GM23248 (cell line): Measurements from ENCODE around the gene PRKCE. TPM values are rescaled to one million over a fixed set of nuclear protein-coding genes. Genes with fewer than 3 reads are reported as not detected.

Experiments used
- DNase-seq: peaks from one replicate; pipeline ENCODE4 v3.0.0-alpha.2; 2015
- H2AFZ ChIP-seq: fragments of 200-600 bp; sonication (generic); 2 replicates; pipeline ENCODE4 v1.6.1; 2016; ENCODE audit warnings: antibody characterized with exemption
- H3F3A ChIP-seq: fragments of 200-600 bp; sonication (generic); 2 replicates; pipeline ENCODE4 v1.6.1; 2016; ENCODE audit warnings: mild to moderate bottlenecking, antibody characterized with exemption, mixed run types; ENCODE audit not compliant: insufficient read depth
- H3K27ac ChIP-seq: fragments of 200-600 bp; sonication (generic); 2 replicates; pipeline ENCODE4 v1.5.1; 2016; ENCODE audit warnings: mild to moderate bottlenecking
- H3K27me3 ChIP-seq: fragments of 200-600 bp; sonication (generic); replicated peaks from 2 replicates; pipeline ENCODE4 v1.6.1; 2016; ENCODE audit warnings: mild to moderate bottlenecking; ENCODE audit not compliant: insufficient read depth
- H3K36me3 ChIP-seq: fragments of 200-600 bp; sonication (generic); 2 replicates; pipeline ENCODE4 v1.6.1; 2016; ENCODE audit warnings: low read depth, mild to moderate bottlenecking
- H3K4me1 ChIP-seq: fragments of 200-600 bp; sonication (generic); 2 replicates; pipeline ENCODE4 v1.6.1; 2016; ENCODE audit warnings: mild to moderate bottlenecking; ENCODE audit not compliant: insufficient read depth
- H3K4me2 ChIP-seq: fragments of 200-600 bp; sonication (generic); one replicate; pipeline ENCODE4 v1.6.1; 2016; ENCODE audit warnings: mild to moderate bottlenecking; ENCODE audit not compliant: unreplicated experiment
- H3K4me3 ChIP-seq: fragments of 200-600 bp; sonication (generic); 2 replicates; pipeline ENCODE4 v1.5.1; 2016; ENCODE audit warnings: mild to moderate bottlenecking
- H3K79me2 ChIP-seq: fragments of 200-600 bp; sonication (generic); 2 replicates; pipeline ENCODE4 v1.6.1; 2016; ENCODE audit warnings: mild to moderate bottlenecking; ENCODE audit not compliant: insufficient read depth
- H3K9ac ChIP-seq: fragments of 200-600 bp; sonication (generic); 2 replicates; pipeline ENCODE4 v1.6.1; 2016; ENCODE audit warnings: mild to moderate bottlenecking
- H3K9me2 ChIP-seq: fragments of 200-600 bp; sonication (generic); 2 replicates; pipeline ENCODE4 v1.6.1; 2016; ENCODE audit warnings: mixed run types, mild to moderate bottlenecking, moderate library complexity; ENCODE audit not compliant: insufficient read depth
- H3K9me3 ChIP-seq: fragments of 200-600 bp; sonication (generic); one replicate; pipeline ENCODE4 v1.6.1; 2017; ENCODE audit warnings: low read depth
- H4K20me1 ChIP-seq: fragments of 200-600 bp; sonication (generic); 2 replicates; pipeline ENCODE4 v1.6.0; 2016; ENCODE audit not compliant: insufficient read depth
- EZH2 ChIP-seq: fragments of 200-600 bp; sonication (generic); IDR thresholded peaks from 2 replicates; pipeline ENCODE4 v1.6.1; 2018; ENCODE audit warnings: antibody characterized with exemption, mild to moderate bottlenecking; ENCODE audit not compliant: insufficient read depth, poor library complexity, severe bottlenecking
- EZH2phosphoT487 ChIP-seq: fragments of 200-600 bp; sonication (generic); IDR thresholded peaks from 2 replicates; pipeline ENCODE4 v1.6.1; 2018; ENCODE audit warnings: antibody characterized with exemption, moderate library complexity, mild to moderate bottlenecking, low read depth; ENCODE audit not compliant: insufficient read depth
- WGBS, 2 experiments: methylation state at CpG; one replicate each; pipeline ENCODE4 v1.1.6; 2015 to 2017; ENCODE audit warnings: low lambda C conversion rate in 2 of 2, low coverage in 1 of 2; ENCODE audit errors: missing lambda C conversion rate in 2 of 2; 5-methylcytosine and 5-hydroxymethylcytosine counted together
- in situ Hi-C: fragments of 300-500 bp; cut with MboI; formaldehyde crosslinking; loops from 2 replicates; pipeline ENCODE4 v1.15.0; 2020
- polyA plus RNA-seq: library from polyadenylated mRNA; unstranded; fragments of >200 nt; fragmentation: Nextera tagmentation; extraction: Ambion mirVana; gene quantifications from 2 replicates; pipeline ENCODE4 v1.2.1, GENCODE V29; 2016
- total RNA-seq: library from RNA; depleted of rRNA; stranded (reverse); fragments of >200 nt; shearing (Covaris generic); gene quantifications from 2 replicates; pipeline ENCODE4 v1.2.3, GENCODE V29; 2014

Gene PRKCE
- total and polyA plus RNA-seq, 2 experiments from 2014 or later, result 5.9 to 7.0 TPM

- DNase-seq, result no peak
- Histone ChIP-seq H3K4me2 (no peak overlapping the region), H3K9me3 (no peaks in the 10 kb centered on the region), H3K27me3 (no peaks in the 10 kb centered on the region), H3K4me3 (no peak overlapping the region), H3K9ac (no peak overlapping the region), H3K9me2 (no peaks in the 10 kb centered on the region), H3K79me2 (no peaks in the 10 kb centered on the region), H3K36me3 (no peaks in the 10 kb centered on the region), H3K4me1 (no peaks in the 10 kb centered on the region; the same call in 1 of the 2 replicates), H4K20me1 (no peaks in the 10 kb centered on the region), H3K27ac (no peak overlapping the region), H2AFZ (no peak overlapping the region), H3F3A (no peaks in the 10 kb centered on the region)
- WGBS, 2 experiments, result 98 to 100% methylated on average over 2 of the region's 2 CpGs
- in situ Hi-C loops, result no loop called here
- no peak for TF ChIP-seq EZH2phosphoT487
- TF ChIP-seq EZH2, result no peak
Measured at GRCh38 chr2:46136953-46137352, 485.5 kb downstream of the PRKCE start.

GRCh38 chr2:46142546-46143428, 491.3 kb downstream of the PRKCE start:
- Histone ChIP-seq H3F3A (no peaks in the 10 kb centered on the region), H3K4me1 (no peaks in the 10 kb centered on the region), H3K27me3 (no peaks in the 10 kb centered on the region), H3K4me2 (no peak overlapping the region), H3K4me3 (no peak overlapping the region), H3K9me2 (no peaks in the 10 kb centered on the region), H3K79me2 (no peaks in the 10 kb centered on the region), H3K27ac (no peak overlapping the region), H3K9ac (no peak overlapping the region), H2AFZ (no peak overlapping the region), H3K36me3 (no peaks in the 10 kb centered on the region), H4K20me1 (no peaks in the 10 kb centered on the region), H3K9me3 (no peaks in the 10 kb centered on the region)
- TF ChIP-seq EZH2, result no peak
- no peak for TF ChIP-seq EZH2phosphoT487
- in situ Hi-C loops, result no loop called here
- WGBS, 2 experiments, result 73 to 77% methylated on average over 5 of the region's 5 CpGs
- no peak for DNase-seq

- no peaks in the 10 kb centered on the region for H3K9me3 ChIP-seq
- H4K20me1 ChIP-seq, result no peaks in the 10 kb centered on the region
- no peaks in the 10 kb centered on the region for H3K36me3 ChIP-seq
- H3K4me3 ChIP-seq, result no peak overlapping the region
- WGBS, 2 experiments, result 86 to 95% methylated on average over 9 of the region's 9 CpGs
- in situ Hi-C loops, result no loop called here
- no peak overlapping the region for H3K9ac ChIP-seq
- H3K4me2 ChIP-seq, result no peak overlapping the region
- no peak for TF ChIP-seq EZH2
- TF ChIP-seq EZH2phosphoT487, result no peak
- no peaks in the 10 kb centered on the region for H3F3A ChIP-seq
- DNase-seq, result peak; percentile 7
- no peak overlapping the region for H2AFZ ChIP-seq
- H3K27me3 ChIP-seq, result no peaks in the 10 kb centered on the region
- no peaks in the 10 kb centered on the region for H3K79me2 ChIP-seq
- H3K4me1 ChIP-seq, result no peaks in the 10 kb centered on the region
- no peak overlapping the region for H3K27ac ChIP-seq
- H3K9me2 ChIP-seq, result no peaks in the 10 kb centered on the region
Measured at GRCh38 chr2:46143429-46144132, 492.1 kb downstream of the PRKCE start.

DNA sequence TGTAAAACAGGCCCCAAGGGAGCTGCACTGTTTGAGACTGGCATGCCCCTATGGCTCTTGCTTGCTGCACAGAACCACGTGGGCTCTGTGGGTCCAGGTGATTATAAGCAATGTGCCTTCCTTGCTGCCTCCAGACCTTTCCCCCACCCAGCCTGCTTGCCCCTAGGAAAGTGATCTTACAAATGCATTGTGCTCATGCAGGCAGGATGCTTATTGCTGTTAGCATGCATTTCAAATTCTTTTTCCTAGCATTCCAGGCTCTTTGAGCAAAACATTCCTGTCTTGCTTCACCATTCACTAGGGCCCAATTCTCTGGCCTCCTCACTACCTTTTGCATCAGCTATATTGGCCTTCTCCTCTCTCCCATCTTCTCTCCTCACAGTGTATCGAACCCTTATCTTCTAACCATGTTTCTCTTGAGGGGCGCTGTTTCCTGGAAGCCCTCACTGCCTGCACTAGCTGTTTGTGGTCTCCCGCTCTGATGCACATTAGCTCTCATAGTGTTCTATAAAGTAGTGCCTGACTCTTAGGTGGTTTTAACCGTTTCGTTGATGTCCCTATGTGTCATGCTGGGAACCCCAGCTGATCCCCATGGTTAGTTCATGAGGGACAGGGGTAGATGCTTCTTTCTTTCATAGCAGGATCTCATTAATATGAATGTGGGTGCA, 492.8 kb downstream of the PRKCE start:
- Histone ChIP-seq H3K36me3 (no peaks in the 10 kb centered on the region), H3K4me1 (no peaks in the 10 kb centered on the region), H3K27me3 (no peaks in the 10 kb centered on the region), H3K79me2 (no peaks in the 10 kb centered on the region), H3K9me2 (no peaks in the 10 kb centered on the region), H3F3A (no peaks in the 10 kb centered on the region), H3K9me3 (no peaks in the 10 kb centered on the region), H2AFZ (no peak overlapping the region), H3K9ac (no peak overlapping the region), H4K20me1 (no peaks in the 10 kb centered on the region), H3K4me3 (no peak overlapping the region), H3K4me2 (no peak overlapping the region), H3K27ac (no peak overlapping the region)
- in situ Hi-C loops, result no loop called here
- 96 to 97% methylated on average over 5 to 6 of the region's 6 CpGs for WGBS, 2 experiments
- TF ChIP-seq EZH2phosphoT487, result no peak
- no peak for DNase-seq
